Measurements from ENCODE around the gene WDR76.
A peak's percentile ranks its signal among the peaks of the same experiment; 100 is the strongest.
"Not testable (repeated sequence)": the region's sequence is repeated elsewhere in the genome, so short reads cannot be mapped to it uniquely, and the experiment has no call there.

WDR76 gene

DNA sequence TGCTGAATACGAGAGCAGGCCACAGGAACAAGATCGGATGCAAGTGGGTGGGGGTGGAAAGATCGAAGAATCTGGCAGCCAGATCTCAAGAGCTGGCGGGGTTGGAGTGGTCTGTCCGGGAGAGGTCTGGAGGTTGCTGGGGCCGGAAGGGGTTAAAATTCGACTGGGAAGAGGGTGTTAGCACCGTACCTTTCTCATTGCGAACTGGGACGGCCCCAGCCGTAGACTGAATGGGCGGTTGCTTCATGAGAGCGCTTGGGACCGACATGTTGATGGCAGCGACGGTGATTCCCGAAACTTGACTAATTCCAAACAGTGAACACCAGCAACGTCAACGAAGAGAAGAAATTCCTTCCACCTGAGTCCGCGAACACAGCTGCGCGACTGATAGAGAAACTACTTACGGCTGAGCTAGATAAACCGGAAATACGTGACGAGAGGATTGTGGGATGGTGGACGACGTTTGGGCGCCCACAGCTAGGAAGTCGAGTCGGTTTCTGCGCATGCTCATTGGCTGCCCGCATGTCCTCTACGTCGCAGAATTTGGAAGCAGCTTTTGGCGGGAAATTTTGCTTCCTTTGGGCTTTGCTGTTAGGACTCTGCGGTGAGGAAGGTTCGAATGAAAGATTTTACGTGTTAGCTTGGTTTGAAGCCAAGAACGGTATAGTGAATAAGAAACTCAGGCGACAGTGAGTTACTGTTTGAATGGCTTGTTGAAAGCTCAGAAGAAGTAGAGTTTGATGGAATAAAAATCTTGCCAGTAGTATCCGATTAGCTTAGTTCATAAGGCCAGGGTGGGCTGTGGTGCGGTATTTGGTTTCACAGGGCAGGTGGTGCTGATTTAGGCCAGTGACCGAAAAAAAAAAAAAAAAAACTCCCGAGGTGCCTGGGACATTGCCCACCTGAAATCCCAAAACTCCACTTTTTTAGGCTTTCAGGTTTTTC is 2.2 kb upstream of the WDR76 start, which contains the start of gene MFAP1:
TSS of gene MFAP1 (minus strand) at position 389 of the 945 bp plus-strand sequence. CDS start at position 268, 121 bp downstream.
- peak; percentile 21 for DNase-seq

DNA sequence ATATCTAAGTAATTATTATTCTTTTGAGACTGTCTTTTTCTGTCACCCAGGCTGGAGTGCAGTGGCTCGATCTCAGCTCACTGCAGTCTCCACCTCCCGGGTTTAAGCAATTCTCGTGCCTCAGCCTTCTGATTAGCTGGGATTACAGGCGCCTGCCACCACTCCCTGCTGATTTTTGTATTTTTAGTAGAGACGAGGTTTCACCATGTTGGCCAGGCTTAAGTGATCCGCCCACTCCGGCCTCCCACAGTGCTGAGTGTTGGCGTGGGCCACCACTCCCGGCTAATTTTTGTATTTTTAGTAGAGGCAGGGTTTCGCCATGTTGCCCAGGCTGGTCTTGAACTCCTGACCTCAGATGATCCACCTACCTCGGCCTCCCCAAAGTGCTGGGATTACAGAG is 1.5 kb upstream of the WDR76 start:
- DNase-seq, result not testable (repeated sequence)

DNA sequence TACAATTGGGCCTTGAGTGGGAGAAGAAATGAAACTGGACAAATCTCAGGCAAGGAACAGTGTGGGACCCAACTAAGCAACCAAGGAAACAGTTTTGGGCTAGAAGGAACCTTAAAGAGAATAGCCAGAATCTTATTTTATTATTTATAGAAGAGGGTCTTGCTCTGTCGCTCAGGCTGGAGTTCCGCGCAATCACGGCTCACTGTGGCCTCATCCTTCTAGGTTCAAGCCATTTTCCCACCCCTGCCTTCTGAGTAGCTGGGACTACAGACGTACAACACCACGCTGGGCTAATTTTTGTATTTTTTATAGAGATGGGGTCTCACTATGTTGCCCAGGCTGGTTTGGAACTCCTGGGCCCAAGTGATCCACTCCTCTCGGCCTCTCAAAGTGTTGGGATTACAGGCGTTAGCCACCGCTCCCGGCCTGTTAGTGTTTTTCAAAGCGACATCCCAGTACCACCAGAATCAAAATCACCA is 734 bp upstream of the WDR76 start:
- DNase-seq, result no peak

DNA sequence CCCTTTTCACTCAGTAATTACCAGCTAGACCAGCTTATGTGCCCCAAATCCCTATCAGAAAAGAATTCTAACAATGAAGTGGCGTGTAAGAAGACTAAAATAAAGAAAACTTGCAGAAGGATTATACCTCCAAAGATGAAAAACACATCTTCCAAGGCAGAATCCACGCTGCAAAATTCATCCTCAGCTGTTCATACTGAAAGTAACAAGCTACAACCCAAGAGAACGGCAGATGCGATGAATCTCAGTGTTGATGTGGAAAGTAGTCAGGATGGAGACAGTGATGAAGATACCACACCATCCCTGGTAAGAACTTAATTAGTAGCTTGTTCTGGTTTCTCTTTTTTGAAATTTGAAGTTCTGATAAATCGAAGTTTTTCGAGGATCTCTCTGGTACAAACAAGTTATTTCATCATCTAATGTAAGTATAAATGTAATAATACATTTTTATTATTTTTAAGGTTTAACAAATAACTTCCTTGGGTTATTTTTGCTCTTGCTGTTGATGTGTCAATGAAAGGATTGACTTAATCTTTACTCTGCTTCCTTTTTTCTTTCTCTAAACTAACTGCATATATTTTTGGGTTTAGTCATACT is 1.4 kb downstream of the WDR76 start:
- no peak for DNase-seq

DNA sequence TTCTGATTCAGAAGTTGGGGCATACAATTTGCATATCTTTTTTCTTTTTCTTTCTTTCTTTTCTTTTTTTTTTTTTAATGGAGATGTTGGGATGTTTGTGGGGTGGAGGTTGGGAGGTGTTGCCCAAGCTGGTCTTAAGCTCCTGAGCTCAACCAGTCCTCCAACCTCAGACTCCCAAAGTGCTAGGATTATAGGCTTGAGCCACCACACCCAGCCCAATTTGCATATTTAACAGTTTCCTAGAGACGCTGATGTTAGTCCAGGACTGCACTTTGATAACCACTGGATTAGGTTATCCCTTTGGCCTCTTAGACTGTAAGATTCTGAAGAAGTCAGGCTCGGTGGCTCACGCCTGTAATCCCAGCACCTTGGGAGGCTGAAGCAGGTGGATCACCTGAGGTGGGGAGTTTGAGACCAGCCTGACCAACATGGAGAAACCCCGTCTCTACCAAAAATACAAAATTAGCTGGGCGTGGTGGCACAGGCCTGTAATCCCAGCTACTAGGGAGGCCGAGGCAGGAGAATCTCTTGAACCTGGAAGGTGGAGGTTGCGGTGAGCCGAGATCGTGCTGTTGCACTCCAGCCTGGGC is 3.2 kb downstream of the WDR76 start:
- DNase-seq, result not testable (repeated sequence)

DNA sequence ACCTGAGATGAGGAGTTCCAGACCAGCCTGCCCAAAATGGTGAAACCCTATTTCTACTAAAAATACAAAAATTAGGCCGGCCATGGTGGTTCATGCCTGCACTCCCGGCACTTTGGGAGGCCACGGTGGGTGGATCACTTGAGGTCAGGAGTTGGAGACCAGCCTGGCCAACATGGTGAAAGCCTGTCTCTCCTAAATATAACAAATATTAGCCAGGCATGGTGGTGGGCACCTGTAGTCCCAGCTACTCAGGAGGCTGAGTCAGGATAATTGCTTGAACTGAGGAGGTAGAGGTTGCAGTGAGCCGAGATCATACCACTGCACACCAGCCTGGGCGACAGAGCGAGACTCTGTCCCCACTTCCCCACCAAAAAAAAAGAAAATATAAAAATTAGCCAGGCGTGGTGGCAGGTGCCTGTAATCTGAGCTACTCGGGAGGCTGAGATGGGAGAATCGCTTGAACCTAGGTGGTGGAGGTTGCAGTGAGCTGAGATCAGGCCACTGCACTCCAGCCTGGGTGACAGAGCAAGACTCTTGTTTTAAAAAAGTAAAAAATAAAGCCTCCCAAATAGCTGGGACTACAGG is 4.0 kb downstream of the WDR76 start:
- DNase-seq, result not testable (repeated sequence)

DNA sequence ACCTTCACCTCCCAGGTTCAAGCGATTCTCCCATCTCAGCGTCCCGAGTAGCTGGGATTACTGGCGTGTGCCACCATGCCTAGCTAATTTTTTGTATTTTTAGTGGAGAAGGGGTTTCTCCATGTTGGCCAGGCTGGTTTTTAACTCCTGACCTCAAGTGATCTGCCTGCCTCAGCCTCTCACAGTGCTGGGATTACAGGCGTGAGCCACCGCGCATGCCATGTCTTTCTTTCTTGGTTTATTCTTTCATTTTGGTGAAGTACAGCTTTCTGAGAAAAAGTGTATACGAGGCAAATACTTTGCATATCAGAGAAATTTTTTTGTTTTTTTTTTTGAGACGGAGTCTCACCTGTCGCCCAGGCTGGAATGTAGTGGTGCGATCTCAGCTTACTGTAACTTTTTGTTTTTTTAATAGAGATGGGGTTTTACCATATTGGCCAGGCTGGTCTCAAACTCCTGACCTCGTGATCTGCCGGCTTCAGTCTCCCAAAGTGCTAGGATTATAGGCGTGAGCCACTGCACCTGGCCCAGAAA is 4.8 kb downstream of the WDR76 start:
- not testable (repeated sequence) for DNase-seq

DNA sequence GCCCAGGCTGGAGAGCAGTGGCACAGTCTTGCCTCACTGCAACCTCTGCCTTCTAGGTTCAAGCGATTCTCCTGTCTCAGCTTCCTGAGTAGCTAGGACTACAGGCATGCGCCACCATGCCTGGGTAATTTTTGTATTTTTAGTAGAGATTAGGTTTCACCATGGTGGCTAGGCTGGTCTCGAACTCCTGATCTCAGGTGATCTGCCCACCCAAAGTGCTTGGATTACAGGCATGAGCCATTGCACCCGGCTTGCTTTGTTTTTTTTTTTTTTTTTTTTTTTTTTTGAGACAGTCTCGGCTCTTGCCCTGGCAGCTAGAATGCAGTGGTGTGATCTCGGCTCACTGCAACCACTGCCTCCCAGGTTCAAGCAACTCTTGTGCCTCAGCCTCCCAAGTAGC is 5.7 kb downstream of the WDR76 start:
- not testable (repeated sequence) for DNase-seq

DNA sequence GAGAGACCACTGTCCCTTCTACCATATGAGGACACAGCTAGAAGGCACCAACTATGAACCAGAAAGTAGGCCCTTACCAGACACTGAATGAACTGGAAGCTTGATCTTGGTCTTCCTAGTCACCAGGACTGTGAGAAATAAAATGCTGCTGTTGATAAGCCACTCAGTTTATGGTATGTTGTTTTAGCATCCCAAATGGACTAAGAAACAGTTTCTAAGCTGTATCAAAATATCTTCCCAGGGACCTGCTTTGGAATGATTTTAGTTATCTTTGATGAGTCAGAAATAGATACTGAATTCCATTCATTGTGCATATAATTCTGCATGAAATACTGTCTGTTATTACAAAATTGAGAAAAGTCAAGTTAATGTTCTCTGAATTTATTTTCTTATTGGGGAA is 18.6 kb downstream of the WDR76 start:
- no peak for DNase-seq

DNA sequence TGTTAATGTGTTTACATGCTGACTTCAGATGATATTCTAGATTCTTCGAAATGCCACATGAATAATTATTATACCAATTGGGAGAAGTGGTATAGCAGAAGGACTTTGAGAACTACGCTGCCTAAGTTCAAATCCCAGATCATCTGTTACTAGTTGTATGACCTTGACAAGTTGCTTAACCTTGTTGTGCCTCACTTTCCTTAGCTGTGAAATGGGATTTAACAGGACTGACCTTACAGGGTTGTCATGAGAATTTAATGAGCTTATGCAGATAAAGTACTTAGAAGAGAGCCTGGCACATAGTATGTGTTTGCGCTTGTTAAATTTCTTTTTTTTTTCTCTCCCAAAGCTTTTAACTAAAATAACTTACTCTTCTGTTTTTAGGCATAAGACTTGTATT is 24.4 kb downstream of the WDR76 start:
- DNase-seq, result no peak

DNA sequence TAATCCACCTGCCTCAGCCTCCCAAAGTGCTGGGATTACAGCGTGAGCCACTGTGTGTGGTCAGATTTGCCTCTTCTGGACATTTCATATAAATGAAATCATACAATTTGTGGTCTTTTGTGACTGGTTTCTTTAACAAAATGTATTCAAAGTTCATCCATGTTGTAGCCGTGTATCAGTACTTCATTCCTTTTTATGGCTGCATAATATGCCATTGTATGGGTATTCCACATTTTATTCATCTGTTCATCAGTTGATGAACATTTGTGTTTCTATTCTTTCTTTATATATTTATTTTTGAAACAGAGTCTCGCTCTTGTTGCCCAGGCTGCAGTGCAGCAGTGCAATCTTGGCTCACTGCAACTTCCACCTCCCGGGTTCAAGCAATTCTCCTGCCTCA is 25.8 kb downstream of the WDR76 start:
- DNase-seq, result no peak

DNA sequence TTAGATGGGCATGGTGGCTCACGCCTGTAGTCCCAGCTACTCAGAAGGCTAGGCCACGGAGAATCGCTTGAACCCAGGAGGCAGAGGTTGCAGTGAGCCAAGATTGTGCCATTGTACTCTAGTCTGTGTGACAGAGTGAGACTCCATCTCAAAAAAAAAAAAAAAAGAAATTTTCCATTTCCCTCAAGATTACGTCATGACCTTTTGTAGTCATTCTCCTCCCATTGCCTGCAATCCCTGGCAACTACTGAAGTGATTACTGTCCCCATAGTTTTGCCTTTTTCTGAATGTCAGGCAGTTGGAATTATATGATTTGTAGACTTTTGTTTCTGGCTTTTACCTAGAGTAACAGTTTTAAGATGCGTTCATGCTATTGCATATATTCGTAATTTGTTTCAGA is 28.0 kb downstream of the WDR76 start:
- no peak for DNase-seq

DNA sequence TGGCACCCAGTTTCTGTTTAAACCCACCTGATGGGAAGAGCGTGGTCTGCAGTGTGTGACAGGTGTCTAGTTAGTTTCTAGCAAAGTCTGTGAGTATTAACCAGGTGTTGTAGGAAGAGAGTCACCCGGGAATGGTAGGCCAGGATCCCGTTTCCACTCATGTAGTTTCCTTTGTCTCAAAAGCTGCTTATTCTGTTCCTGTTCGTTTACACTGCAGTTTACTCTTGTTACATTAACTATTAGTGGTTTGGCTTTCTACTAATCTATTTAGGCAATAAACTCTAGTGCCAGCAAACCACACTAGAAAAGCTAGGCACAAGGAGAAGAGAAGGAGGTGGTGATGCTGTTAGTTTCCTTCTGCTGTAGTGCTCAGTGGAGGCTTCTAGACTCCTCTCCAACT is 32.7 kb downstream of the WDR76 start:
- no peak for DNase-seq

DNA sequence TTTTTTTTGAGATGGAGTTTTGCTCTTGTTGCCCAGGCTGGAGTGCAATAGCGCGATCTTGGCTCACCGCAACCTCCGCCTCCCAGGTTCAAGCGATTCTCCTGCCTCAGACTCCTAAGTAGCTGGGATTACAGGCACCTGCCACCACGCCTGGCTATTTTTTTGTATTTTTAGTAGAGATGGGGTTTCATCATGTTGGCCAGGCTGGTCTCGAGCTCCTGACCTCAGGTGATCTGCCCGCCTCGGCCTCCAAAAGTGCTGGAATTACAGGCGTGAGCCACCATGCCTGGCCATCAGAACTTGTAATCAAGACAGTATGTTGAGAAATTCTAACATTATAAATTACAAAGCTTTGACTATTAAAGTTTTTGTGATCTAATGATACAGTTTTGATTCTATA is 39.8 kb downstream of the WDR76 start:
- DNase-seq, result not testable (repeated sequence)

DNA sequence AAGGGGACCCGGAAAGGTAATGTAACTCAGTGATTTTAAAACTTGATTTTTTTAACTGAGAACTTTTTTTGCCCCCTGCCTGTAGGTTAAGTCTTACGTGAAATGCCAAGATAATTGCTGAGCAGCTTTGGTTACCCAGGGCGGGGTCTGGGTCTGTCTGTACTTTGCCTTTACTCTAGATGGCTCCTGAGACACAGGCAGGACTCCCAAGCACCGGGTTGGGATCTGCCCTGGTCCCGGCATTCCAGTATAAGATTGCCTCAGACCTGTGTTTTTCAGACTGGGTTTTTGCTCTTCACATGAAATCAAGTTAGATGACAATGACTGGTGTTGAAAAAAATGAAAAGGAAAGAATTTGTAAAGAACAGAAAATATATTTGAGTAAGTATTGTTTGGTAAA is 40.3 kb downstream of the WDR76 start:
- no peak for DNase-seq

DNA sequence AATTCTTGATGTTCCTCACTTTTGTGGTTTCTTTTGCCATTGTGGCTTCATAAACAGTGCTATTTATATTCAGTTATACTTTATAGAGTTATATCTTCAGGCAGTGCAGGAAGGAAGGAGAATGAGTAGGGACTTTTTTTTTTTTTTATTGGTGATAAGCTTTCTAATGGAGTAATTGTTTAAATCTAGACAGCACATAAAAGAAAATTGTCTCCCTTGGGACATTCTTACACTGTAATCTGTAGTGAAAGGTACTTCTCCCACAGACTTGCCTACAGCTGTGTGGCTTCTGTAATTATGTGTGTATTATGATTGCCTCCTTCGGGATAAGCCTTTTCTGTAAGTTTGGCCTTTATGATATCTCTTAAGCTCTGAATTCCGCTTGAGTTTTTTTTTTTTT is 41.6 kb downstream of the WDR76 start:
- no peak for DNase-seq

DNA sequence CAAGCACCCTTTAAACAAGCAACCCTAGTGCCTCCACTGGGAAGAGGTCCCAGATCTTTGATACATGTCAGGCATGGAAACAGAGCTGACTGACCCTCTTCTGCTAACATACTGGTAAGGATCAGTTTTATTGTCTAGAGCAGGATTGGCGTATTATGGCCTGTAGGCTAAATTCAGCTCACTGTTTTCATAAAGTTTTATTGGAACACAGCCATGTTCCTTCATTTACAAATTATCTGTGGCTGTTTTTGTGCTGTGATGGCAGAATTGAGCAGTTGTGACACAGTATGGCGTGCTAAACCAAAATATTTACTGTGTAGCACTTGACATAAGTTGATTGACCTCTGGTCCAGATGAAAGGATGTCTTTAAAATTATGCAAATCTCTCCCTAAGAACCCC is 45.0 kb downstream of the WDR76 start:
- no peak for DNase-seq

DNA sequence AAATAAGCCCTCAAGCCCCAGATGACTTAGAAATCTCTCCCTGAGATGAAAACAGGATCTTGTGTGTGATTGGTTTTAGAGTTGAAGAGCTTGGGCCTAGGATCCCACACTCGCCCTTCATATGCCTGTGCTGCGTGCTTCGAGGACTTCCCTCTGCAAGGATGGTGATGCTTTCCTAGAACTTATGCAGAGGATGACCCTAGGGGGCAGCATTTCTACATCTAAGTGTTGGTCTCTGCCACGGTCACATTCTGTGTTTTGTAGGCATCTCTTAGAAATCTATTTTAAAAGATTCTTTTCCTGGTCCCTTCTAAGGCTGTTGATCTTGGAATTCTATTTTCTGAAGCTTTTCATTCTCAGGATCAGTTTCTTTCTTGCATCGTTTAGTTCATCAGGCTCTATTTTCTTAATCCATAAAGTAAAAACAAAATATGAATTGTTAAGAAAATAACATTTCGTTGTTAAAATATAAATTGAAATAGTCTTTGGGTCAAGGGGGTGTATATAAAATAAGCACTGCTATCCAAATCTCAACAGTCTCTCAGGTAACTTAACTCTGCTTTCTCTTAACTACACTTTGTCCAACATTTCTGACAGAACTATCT is 45.7 kb downstream of the WDR76 start:
- DNase-seq, result no peak

DNA sequence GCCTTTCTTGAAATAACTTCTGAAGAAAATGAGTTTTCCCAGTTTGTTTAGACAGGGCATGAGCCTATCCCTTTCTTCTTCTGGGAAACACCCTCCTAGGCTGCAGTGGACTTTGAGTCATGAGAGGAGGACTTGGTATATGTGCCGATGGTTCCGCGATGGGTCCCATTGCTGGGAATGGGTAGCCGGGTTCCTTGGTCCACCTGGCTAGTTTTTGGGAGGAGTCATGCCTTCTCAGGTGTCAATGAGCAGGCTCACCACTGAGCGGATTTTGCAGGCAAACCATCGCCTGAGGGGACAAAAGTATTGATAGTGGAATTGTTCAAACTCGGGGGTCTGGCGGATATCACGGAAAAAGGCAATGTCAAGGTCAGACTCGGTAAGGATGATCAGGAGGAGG is 46.8 kb downstream of the WDR76 start:
- DNase-seq, result no peak

DNA sequence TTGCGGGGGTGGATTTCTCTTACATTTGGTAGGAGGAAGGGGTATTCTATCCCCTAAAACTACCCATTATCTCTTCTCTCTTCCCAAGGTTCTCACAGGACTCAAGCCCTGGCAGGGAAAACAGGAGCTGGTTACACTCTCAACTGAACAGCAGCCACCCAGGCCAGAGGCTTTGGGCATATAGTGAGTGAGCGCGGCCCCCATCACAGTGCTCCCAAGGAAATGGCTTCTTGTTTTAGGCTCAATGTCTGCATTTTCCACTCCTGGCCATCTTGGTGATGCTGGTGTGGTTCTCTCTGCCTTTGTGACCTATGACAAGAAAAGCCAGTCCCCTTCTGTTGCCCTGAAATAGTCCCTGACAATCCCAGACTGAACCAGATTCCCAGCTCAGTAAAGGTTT is 50.1 kb downstream of the WDR76 start:
- DNase-seq, result no peak

DNA sequence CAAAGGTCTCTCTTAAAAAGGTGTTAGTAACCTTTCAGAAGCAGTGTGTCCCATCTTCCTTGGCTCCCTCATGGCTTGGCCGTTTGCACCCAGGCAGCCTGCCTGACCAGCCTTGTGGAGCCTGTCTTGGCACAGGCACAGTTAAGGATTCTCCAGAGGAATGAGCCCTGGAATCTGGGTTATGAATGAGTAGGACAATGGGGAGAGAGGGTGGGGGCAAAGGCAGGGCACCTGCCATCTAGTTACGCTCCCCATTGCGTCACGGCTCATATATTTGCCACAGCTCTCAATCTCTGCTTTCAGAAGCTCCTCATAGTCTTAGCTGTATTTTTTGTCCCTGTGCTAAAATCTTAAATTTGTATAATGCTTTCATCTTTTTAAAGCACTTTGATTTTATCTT is 50.6 kb downstream of the WDR76 start:
- no peak for DNase-seq

DNA sequence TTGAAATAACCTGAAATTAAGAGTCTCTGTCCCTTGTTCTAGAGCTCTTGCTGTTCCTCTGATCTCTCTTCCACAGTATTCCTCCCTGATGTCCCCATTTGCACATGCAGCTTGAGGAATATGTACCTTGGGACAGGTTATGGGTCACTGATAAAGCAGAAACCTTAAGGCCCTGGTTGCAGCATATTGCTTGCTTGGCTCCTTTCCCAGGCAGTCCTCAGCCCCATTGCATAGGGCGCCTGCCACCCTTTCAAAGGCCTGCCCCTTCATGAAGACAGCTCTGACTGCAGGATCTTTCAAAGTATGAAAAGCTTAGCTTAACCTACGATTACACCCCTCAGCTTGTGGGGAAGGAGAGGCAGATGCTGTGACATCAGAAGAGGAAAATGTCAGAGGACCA is 51.6 kb downstream of the WDR76 start:
- no peak for DNase-seq
